Esophagus squamous epithelium (tissue), 5 donors: ENCODE results near the gene WIPF3. TPM values are rescaled to one million over a fixed set of nuclear protein-coding genes. Genes with fewer than 3 reads are reported as not detected.

ENCODE experiments used
- DNase-seq: peaks from one replicate; lab custom pipeline; 2025; lab: John Stamatoyannopoulos, UW
- H3K27ac ChIP-seq, 4 donors: fragments of 200-600 bp; sonication (generic); one replicate each; pipeline ENCODE4 v1.5.1; 2016 to 2019; ENCODE audit warnings: mild to moderate bottlenecking in 1 of 4
- H3K27me3 ChIP-seq, 4 donors: fragments of 200-600 bp; sonication (generic); 1 replicate in 3 of 4; 2 replicates in 1 of 4; pipeline versions ENCODE4 v1.5.1 to v1.6.0; 2017 to 2021; ENCODE audit warnings: antibody characterized with exemption in 1 of 4
- H3K36me3 ChIP-seq, 3 donors: fragments of 200-600 bp; sonication (generic); one replicate each; pipeline ENCODE4 v1.5.1; 2016 to 2019
- H3K4me1 ChIP-seq, 3 donors: fragments of 200-600 bp; sonication (generic); one replicate each; pipeline ENCODE4 v1.5.1; 2017 to 2019
- H3K4me3 ChIP-seq, 4 donors: fragments of 200-600 bp; sonication (generic); 1 replicate in 3 of 4; 2 replicates in 1 of 4; pipeline ENCODE4 v1.5.1; 2016 to 2019; ENCODE audit warnings: mild to moderate bottlenecking in 2 of 4, moderate library complexity in 1 of 4
- H3K9me3 ChIP-seq, 3 donors: fragments of 200-600 bp; sonication (generic); one replicate each; pipeline ENCODE4 v1.5.1; 2016 to 2019
- POLR2A ChIP-seq, 4 donors: fragments of 450-650 bp; IDR thresholded peaks; one replicate each; pipeline ENCODE4 v1.6.1; 2017; ENCODE audit warnings: antibody characterized with exemption in 4 of 4, mild to moderate bottlenecking in 4 of 4, moderate library complexity in 3 of 4
- WGBS, 2 donors: methylation state at CpG; one replicate each; pipeline ENCODE4 v1.1.5; 2018; 5-methylcytosine and 5-hydroxymethylcytosine counted together
- intact Hi-C: fragments of 100-400 bp; cut with DNase I; formaldehyde crosslinking; loops from one replicate; pipeline ENCODE4 v1.15.0; 2022
- total RNA-seq, 4 donors: library from RNA; depleted of rRNA; stranded (reverse); fragments of >200 nt; gene quantifications; one replicate each; pipeline ENCODE4 v1.1.0, GENCODE V29; 2016
- TF ChIP-seq, protein P1 (sequence below), 6 experiments: fragments of 450-650 bp in 4 of 6; fragments of 200-600 bp in 2 of 6; sonication (generic) in 2 of 6; IDR thresholded peaks; one replicate each; pipeline ENCODE4 v1.5.1; 2016 to 2019; ENCODE audit warnings: antibody characterized with exemption in 6 of 6, mild to moderate bottlenecking in 4 of 6, moderate library complexity in 4 of 6
- donor health status: DM: yes; HTN: yes; CAD: no.

WIPF3 gene
- total RNA-seq, 4 donors from 2014 or later, result 0.18 to 1.1 (median 0.61) TPM; not detected in 1

DNA sequence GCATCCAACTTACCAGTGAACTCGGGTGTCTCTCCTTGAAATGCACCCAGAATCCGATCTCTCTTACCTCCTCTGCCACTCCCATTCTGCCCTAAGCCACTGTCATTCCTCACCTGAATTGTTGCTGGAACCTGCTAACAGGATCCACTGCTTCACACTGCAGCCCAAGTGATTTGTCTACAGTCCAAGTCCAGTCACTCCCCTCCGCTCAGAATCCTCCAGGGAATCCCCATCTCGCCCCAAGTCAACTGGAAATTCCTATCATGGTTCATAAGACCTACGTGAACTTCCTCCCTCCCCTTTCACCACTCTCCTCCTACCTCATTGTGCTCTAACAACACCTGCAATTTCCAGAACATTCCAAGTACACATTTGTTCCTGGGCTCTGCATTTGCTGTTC lies 92.0 kb downstream of the WIPF3 start:
- Histone ChIP-seq H3K4me1 (no peaks in the 10 kb centered on the region), H3K27ac (no peak overlapping the region), H3K36me3 (no peaks in the 10 kb centered on the region), H3K9me3 (no peaks in the 10 kb centered on the region), H3K4me3 (no peak overlapping the region), H3K27me3 (no peaks in the 10 kb centered on the region)
- intact Hi-C loops, result no loop called here
- TF ChIP-seq POLR2A (IDR thresholded peaks at IDR 0.05), result no peak
- TF ChIP-seq, protein P1, sequence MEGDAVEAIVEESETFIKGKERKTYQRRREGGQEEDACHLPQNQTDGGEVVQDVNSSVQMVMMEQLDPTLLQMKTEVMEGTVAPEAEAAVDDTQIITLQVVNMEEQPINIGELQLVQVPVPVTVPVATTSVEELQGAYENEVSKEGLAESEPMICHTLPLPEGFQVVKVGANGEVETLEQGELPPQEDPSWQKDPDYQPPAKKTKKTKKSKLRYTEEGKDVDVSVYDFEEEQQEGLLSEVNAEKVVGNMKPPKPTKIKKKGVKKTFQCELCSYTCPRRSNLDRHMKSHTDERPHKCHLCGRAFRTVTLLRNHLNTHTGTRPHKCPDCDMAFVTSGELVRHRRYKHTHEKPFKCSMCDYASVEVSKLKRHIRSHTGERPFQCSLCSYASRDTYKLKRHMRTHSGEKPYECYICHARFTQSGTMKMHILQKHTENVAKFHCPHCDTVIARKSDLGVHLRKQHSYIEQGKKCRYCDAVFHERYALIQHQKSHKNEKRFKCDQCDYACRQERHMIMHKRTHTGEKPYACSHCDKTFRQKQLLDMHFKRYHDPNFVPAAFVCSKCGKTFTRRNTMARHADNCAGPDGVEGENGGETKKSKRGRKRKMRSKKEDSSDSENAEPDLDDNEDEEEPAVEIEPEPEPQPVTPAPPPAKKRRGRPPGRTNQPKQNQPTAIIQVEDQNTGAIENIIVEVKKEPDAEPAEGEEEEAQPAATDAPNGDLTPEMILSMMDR (IDR thresholded peaks at IDR 0.05), result no peak
- 41 to 50% methylated on average over 5 of the region's 5 CpGs for WGBS, 2 donors
- no peak for DNase-seq

DNA sequence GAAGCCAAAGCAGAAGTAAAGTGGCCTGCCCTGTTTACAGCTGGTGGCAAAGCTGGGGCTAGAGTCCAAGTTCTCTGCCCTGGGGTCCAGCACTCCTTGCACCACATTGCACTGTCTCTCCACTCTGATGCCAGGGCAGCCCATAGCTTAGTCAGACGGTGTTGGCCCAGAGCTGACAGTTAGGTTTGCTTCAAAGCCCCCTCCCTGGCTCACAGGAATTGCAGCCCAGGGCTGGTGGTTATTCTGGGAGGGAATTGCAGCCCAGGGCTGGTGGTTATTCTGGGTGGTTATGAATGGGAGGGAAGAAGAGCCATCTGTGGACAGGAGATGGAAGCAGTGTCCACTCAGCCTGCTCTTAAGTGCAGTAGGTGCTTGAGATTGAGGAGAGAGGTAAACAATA lies 94.4 kb downstream of the WIPF3 start:
- Histone ChIP-seq H3K36me3 (peaks cover 0 to 17% (median 0%) of the 10 kb centered on the region in 3 donors), H3K9me3 (peaks cover 0 to 6% (median 2%) of the 10 kb centered on the region in 3 donors), H3K4me1 (no peaks in the 10 kb centered on the region), H3K27me3 (no peaks in the 10 kb centered on the region), H3K4me3 (no peak overlapping the region), H3K27ac (no peak overlapping the region)
- 83% methylated on average over 1 of the region's 1 CpG; no CpG with 5 or more reads in 1 of the 2 donors for WGBS, 2 donors
- DNase-seq, result no peak
- no peak for TF ChIP-seq POLR2A (IDR thresholded peaks at IDR 0.05)
- TF ChIP-seq, protein P1 (IDR thresholded peaks at IDR 0.05), result no peak
- intact Hi-C loops, result no loop called here

DNA sequence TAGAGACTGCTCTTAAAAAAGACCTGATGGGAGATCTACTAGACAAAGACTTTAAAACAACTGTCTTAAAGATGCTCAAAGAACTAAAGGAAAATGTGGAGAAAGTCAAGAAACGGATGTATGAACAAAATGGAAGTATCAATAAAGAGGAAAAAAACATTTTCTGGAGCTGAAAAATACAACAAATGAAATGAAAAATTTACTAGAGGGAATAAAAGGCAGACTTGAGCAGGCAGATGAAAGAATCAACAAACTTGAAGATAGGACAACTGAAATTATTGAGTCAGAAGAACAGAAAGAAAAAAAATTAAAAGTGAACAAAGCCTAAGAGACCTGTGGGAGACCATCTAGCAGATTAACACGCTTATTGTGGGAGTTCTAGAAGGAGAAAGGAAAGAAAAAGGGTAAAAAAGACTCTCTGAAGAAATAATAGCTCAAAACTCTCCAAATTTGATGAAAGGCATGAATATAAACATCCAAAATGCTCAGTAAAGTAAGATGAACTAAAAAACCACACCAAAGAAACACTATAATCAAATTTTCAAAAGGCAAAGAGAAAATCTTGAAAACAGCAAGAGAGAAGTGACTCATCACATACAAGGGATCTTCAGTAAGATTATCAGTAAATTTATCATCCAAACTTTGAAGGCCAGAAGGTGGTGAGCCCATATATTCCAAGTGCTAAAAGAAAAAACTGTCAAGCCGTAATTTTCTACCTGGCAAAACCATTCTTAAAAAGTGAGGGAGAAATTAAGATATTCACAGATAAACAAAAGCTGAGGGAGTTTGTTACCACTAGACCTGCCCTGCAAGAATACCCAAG lies 100.1 kb downstream of the WIPF3 start:
- no peaks in the 10 kb centered on the region for H3K27me3 ChIP-seq
- peaks cover 0 to 20% (median 0%) of the 10 kb centered on the region in 3 donors for H3K36me3 ChIP-seq
- no peak for DNase-seq
- H3K4me1 ChIP-seq, result no peaks in the 10 kb centered on the region
- 79 to 83% methylated on average over 3 of the region's 3 CpGs for WGBS, 2 donors
- H3K9me3 ChIP-seq, result peaks cover 5 to 31% (median 20%) of the 10 kb centered on the region in 3 donors
- no peak for TF ChIP-seq POLR2A (IDR thresholded peaks at IDR 0.05)
- TF ChIP-seq, protein P1 (IDR thresholded peaks at IDR 0.05), result no peak
- H3K27ac ChIP-seq, result no peak overlapping the region
- intact Hi-C loops, result no loop called here
- no peak overlapping the region for H3K4me3 ChIP-seq

DNA sequence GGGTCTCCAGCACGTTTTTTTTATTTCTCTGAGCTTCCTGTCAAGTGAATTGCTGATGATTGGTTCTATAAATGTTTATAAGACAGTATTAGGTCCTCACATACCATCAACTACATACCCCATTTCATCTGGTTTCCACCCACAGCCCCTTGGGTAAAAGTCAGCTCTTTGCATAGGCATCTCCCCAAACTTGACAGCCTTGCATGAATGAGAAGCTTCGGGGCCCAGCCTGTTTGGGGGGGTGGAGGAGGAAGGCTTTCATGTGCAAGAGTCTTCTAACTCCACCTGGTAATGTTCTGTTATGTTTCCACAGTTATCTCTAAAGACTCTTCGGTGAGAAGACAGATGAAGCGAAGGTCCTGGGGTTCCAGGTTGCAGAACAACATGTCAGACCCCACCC lies 107.9 kb downstream of the WIPF3 start:
- TF ChIP-seq, protein P1 (IDR thresholded peaks at IDR 0.05), result no peak
- no peak for TF ChIP-seq POLR2A (IDR thresholded peaks at IDR 0.05)
- WGBS, 2 donors, result 78% methylated on average over 3 to 4 of the region's 4 CpGs

DNA sequence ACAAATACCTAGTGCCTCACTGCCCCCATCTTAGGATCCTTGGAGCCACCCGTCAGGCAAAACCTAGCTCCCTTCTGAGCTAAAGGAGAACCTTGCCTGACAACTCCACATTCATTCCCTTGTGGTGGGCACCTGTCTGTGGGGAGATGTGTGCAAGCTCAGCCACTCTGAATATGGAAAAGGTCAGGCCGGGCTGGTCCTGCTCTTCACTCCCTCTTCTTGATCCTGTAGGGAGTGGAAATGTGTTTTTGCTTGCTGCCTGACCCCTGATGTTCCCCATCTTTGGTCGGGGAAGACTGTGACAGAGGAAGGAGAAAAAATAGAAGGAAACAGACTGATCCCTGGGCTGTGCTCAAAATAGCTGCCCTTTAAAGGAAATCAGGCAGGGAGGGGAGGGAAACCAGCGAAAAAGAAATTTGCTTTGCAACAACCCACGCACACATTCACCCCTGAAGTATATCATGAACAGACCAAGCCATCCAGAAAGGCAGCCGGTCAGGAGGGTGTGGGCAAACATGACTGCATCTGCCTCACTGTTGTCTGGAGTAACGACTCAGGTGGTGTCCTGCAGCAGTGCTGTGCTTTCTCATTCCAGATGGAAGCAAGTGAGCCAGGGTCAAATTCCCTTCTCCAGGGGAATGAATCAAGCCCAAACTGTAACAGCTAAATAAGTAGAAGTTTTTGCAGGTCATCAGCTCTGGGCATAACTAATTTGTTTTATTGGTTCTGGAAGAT lies 109.3 kb downstream of the WIPF3 start:
- no peaks in the 10 kb centered on the region for H3K27me3 ChIP-seq
- H3K36me3 ChIP-seq, result peaks cover 0 to 12% (median 0%) of the 10 kb centered on the region in 3 donors
- no peaks in the 10 kb centered on the region for H3K9me3 ChIP-seq
- TF ChIP-seq, protein P1 (IDR thresholded peaks at IDR 0.05), result no peak
- TF ChIP-seq POLR2A (IDR thresholded peaks at IDR 0.05), result no peak
- H3K4me1 ChIP-seq, result no peaks in the 10 kb centered on the region
- WGBS, 2 donors, result 43 to 51% methylated on average over 6 of the region's 7 CpGs
- DNase-seq, result no peak
- intact Hi-C loops, result no loop called here
- H3K27ac ChIP-seq, result no peak overlapping the region
- H3K4me3 ChIP-seq, result no peak overlapping the region

More for the DNA sequence above, 107.9 kb downstream of the WIPF3 start:
- intact Hi-C loops, result no loop called here
- H3K36me3 ChIP-seq, result peaks cover 0 to 7% (median 0%) of the 10 kb centered on the region in 3 donors
- no peaks in the 10 kb centered on the region for H3K4me1 ChIP-seq
- H3K9me3 ChIP-seq, result no peaks in the 10 kb centered on the region
- DNase-seq, result no peak
- H3K27ac ChIP-seq, result no peak overlapping the region
- no peaks in the 10 kb centered on the region for H3K27me3 ChIP-seq
- H3K4me3 ChIP-seq, result no peak overlapping the region
